Activated naive CD4-positive, alpha-beta T cell treated with anti-CD3 and anti-CD28 coated beads, Interleukin-2, amount 10 ng/mL, durations not matched to agents 7 days and 5 days (primary cell): ENCODE data around the gene IL19.

ENCODE experiments used
- CTCF ChIA-PET: fragments of 350-600 bp; sonication (Branson Sonifier 250); formaldehyde crosslinking; loops from one replicate; lab custom pipeline; 2021; ENCODE audit warnings: antibody characterized with exemption; lab: Charles Lee
- DNase-seq: peaks from one replicate; pipeline ENCODE4 v3.0.0-alpha.2; 2020
- H3K27ac Mint-ChIP-seq: one replicate; pipeline ENCODE4 v1.8.0; 2021; ENCODE audit warnings: mild to moderate bottlenecking, moderate library complexity, mixed read lengths
- H3K27me3 Mint-ChIP-seq: one replicate; pipeline ENCODE4 v1.8.0; 2021; ENCODE audit warnings: mild to moderate bottlenecking, mixed read lengths
- H3K36me3 Mint-ChIP-seq: one replicate; pipeline ENCODE4 v1.8.0; 2021; ENCODE audit warnings: mixed read lengths
- H3K4me1 Mint-ChIP-seq: one replicate; pipeline ENCODE4 v1.8.0; 2021; ENCODE audit warnings: mixed read lengths
- H3K4me3 Mint-ChIP-seq: one replicate; pipeline ENCODE4 v1.8.0; 2021; ENCODE audit warnings: mild to moderate bottlenecking, moderate library complexity, mixed read lengths
- H3K9me3 Mint-ChIP-seq: one replicate; pipeline ENCODE4 v1.8.0; 2021; ENCODE audit warnings: mixed read lengths

The IL19 gene

DNA sequence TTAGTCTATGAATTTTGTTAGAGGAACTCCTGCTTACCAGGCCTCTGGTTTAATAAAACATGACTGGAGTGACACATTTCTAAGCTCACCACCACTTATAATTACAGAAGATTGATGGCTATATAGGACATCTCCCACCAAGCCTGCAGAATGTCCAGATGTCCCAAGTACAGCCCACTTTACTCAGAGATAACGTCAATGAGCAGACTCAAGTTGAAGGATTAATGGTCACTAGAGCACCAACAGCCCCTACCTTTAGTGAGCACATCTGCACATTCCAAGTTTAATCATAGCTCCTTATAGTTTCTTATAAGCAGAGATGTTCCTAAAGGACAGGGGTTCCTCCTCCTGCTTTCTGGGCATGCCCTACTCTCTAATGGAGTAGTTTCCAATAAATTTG, 57.5 kb downstream of the IL19 start:
- H3K27me3 Mint-ChIP-seq = peaks cover 17% of the 10 kb centered on the region
- DNase-seq = no peak
- H3K9me3 Mint-ChIP-seq = no peaks in the 10 kb centered on the region
- H3K36me3 Mint-ChIP-seq = no peaks in the 10 kb centered on the region
- CTCF ChIA-PET = no interaction called here
- H3K4me1 Mint-ChIP-seq = peaks cover 59% of the 10 kb centered on the region
- no peak overlapping the region for H3K4me3 Mint-ChIP-seq
- H3K27ac Mint-ChIP-seq = no peak overlapping the region

GRCh38 chr1:206828765-206829164, 58.2 kb downstream of the IL19 start:
- no peaks in the 10 kb centered on the region for H3K36me3 Mint-ChIP-seq
- CTCF ChIA-PET = interaction anchor here (0.6 to 1.1 kb wide), 4 partner anchors 11 to 94 kb away, joined by 3 to 5 read pairs (median 4); no protein-coding TSS in a partner anchor
- H3K9me3 Mint-ChIP-seq = no peaks in the 10 kb centered on the region
- H3K4me3 Mint-ChIP-seq = no peak overlapping the region
- DNase-seq = no peak
- H3K27me3 Mint-ChIP-seq = peaks cover 23% of the 10 kb centered on the region
- peak overlapping the region; percentile 88 for H3K27ac Mint-ChIP-seq
- H3K4me1 Mint-ChIP-seq = peaks cover 66% of the 10 kb centered on the region

DNA sequence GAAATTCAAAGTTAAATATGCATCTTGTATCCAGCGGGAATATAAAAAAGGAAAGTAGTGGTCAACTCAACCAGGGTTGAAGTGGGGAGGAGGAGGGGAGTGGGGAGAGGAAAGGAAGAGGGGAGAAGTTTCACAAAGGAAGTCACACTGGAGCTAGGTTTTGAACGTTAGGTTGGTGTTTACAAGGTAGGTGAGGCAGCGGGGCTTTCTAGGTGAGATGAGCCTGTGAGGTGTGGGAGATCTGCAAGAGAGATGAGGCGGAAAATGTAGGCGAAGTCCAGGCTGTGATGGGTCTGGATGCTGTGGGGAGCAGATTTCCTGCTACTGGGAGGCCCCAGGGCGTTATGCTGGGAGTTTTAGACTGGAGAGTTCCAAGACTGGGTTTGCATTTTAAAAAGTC, 58.7 kb downstream of the IL19 start:
- CTCF ChIA-PET = interaction anchor here (0.6 to 1.1 kb wide), 4 partner anchors 12 to 94 kb away, joined by 3 to 5 read pairs (median 4); no protein-coding TSS in a partner anchor
- Mint-ChIP-seq H3K27ac (peak overlapping the region; percentile 88), H3K27me3 (peaks cover 28% of the 10 kb centered on the region), H3K36me3 (no peaks in the 10 kb centered on the region), H3K4me3 (peak overlapping the region; percentile 32), H3K9me3 (no peaks in the 10 kb centered on the region), H3K4me1 (peaks cover 66% of the 10 kb centered on the region)
- peak; percentile 51 for DNase-seq

DNA sequence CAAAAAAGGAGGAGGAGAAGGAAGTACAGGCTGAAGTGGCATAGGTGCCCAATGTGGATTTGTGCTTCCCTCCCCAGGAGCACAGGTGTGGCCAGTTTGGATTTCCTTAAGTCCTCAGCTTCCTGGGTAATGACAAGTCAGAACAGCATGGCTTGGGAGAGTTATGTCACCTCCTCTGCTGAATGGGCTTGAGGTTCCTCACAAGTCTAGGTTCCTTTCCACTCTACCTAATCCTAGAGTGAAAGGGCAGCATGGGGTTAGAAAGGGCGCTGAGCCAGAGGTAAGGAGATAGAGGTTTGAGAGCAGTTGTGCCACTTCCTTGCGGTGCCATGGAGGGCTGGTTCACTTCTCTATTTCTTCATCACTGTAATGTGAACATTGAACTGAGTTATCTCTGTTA, 59.3 kb downstream of the IL19 start:
- H3K4me1 Mint-ChIP-seq = peaks cover 65% of the 10 kb centered on the region
- peak overlapping the region; percentile 88 for H3K27ac Mint-ChIP-seq
- peaks cover 34% of the 10 kb centered on the region for H3K27me3 Mint-ChIP-seq
- no peak overlapping the region for H3K4me3 Mint-ChIP-seq
- H3K9me3 Mint-ChIP-seq = no peaks in the 10 kb centered on the region
- CTCF ChIA-PET = interaction anchor here (0.6 to 1.1 kb wide), 5 partner anchors 13 to 707 kb away, joined by 3 to 5 read pairs (median 4); no protein-coding TSS in a partner anchor
- DNase-seq = peak; percentile 29
- H3K36me3 Mint-ChIP-seq = no peaks in the 10 kb centered on the region

DNA sequence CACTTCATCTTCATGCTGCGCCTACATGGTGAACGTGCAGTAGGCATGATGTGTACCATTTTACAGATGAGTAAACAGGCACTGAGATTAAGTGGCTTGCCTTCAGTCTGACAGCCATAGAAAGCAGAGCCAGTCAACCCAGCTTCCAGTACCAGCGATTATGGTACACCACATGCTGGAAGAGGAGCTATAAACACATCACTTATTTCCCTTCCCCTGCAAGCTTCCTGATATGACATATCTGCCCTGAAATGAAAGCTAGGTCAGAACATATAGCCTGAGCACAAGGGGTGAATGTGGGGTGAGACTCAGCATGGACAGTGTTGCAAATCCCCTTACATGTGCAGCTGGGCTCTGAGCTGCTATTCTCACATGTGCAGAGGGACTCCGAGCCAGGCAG, 61.1 kb downstream of the IL19 start:
- H3K27me3 Mint-ChIP-seq = peaks cover 41% of the 10 kb centered on the region
- H3K4me1 Mint-ChIP-seq = peaks cover 60% of the 10 kb centered on the region
- H3K27ac Mint-ChIP-seq = no peak overlapping the region
- no peak for DNase-seq
- H3K36me3 Mint-ChIP-seq = no peaks in the 10 kb centered on the region
- CTCF ChIA-PET = interaction anchor here (0.7 to 2.5 kb wide), 7 partner anchors 23 to 168 kb away, joined by 3 to 7 read pairs (median 3); no protein-coding TSS in a partner anchor
- no peak overlapping the region for H3K4me3 Mint-ChIP-seq
- no peaks in the 10 kb centered on the region for H3K9me3 Mint-ChIP-seq

- H3K27ac Mint-ChIP-seq = no peak overlapping the region
- no peak for DNase-seq
- H3K4me3 Mint-ChIP-seq = no peak overlapping the region
- no peaks in the 10 kb centered on the region for H3K9me3 Mint-ChIP-seq
- H3K27me3 Mint-ChIP-seq = peaks cover 48% of the 10 kb centered on the region
- H3K36me3 Mint-ChIP-seq = no peaks in the 10 kb centered on the region
- CTCF ChIA-PET = interaction anchor here (0.5 to 2.5 kb wide), 6 partner anchors 23 to 169 kb away, joined by 3 to 7 read pairs (median 4); no protein-coding TSS in a partner anchor
- H3K4me1 Mint-ChIP-seq = peaks cover 60% of the 10 kb centered on the region
Measured at GRCh38 chr1:206832352-206832880, 61.8 kb downstream of the IL19 start.

DNA sequence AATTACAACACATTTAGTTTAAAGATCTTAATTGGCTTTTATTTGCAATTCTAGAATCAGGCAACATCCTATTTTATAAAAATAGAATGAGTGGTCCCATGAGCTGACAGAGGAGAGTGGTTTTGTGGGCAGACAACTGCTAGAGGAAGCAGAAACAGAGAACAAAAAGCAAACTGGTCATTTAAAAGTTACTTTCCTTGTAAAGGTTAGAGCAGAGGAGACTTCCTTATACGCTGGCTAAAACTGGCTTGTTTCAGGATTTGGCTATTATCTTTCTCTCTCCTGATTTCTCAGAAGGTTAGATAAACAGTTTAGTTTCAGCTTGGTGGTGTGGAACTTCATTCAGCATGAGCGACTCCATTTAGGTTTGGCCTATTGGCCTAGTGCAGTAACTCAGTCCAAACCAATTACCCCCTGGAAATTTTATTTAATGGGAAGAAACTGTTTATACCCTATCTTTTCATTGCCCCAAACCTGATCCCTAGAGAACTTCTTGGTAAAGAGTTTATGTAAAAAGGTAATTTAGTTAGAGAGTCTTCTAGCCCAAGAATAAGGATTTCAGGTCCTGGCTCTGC, 62.6 kb downstream of the IL19 start:
- H3K27ac Mint-ChIP-seq = no peak overlapping the region
- no peaks in the 10 kb centered on the region for H3K36me3 Mint-ChIP-seq
- CTCF ChIA-PET = interaction anchor here (0.5 to 2.5 kb wide), 3 partner anchors 24 to 79 kb away, joined by 4 to 7 read pairs (median 5); no protein-coding TSS in a partner anchor
- H3K4me3 Mint-ChIP-seq = no peak overlapping the region
- H3K9me3 Mint-ChIP-seq = no peaks in the 10 kb centered on the region
- H3K4me1 Mint-ChIP-seq = peaks cover 54% of the 10 kb centered on the region
- no peak for DNase-seq
- peaks cover 53% of the 10 kb centered on the region for H3K27me3 Mint-ChIP-seq

- H3K36me3 Mint-ChIP-seq = no peaks in the 10 kb centered on the region
- CTCF ChIA-PET = interaction anchor here (2.5 kb wide), 1 partner anchor 25 kb away, joined by 7 read pairs; no protein-coding TSS in a partner anchor
- no peak overlapping the region for H3K27ac Mint-ChIP-seq
- no peak overlapping the region for H3K4me3 Mint-ChIP-seq
- H3K4me1 Mint-ChIP-seq = peaks cover 48% of the 10 kb centered on the region
- no peaks in the 10 kb centered on the region for H3K9me3 Mint-ChIP-seq
- H3K27me3 Mint-ChIP-seq = peaks cover 58% of the 10 kb centered on the region
- DNase-seq = no peak
Measured at GRCh38 chr1:206833801-206834200, 63.2 kb downstream of the IL19 start.

DNA sequence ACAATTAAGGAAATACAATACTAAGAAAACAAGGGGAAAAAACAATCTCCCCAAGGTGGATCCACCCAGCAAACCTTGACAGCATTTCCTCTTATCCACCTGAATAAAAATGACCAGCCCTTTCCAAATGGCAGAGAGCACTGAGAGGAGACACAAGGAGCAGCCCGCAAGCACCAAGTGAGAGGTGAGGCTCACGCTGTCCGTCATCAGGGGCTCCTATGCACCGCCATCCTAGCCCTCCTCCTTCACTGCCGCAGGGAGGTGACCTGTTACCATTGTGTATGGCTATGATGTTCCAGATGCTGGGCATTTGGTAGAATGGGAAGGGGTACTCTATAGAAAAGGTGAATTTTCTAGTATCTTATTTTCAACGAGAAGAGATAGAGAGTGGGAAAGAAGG, 63.6 kb downstream of the IL19 start:
- peaks cover 44% of the 10 kb centered on the region for H3K4me1 Mint-ChIP-seq
- no peaks in the 10 kb centered on the region for H3K36me3 Mint-ChIP-seq
- no peaks in the 10 kb centered on the region for H3K9me3 Mint-ChIP-seq
- CTCF ChIA-PET = interaction anchor here (2.5 kb wide), 1 partner anchor 25 kb away, joined by 7 read pairs; no protein-coding TSS in a partner anchor
- H3K27ac Mint-ChIP-seq = no peak overlapping the region
- H3K4me3 Mint-ChIP-seq = no peak overlapping the region
- H3K27me3 Mint-ChIP-seq = peaks cover 62% of the 10 kb centered on the region
- DNase-seq = no peak

GRCh38 chr1:206834711-206835110, 64.1 kb downstream of the IL19 start:
- Mint-ChIP-seq H3K9me3 (no peaks in the 10 kb centered on the region), H3K4me3 (no peak overlapping the region), H3K27ac (no peak overlapping the region), H3K4me1 (peaks cover 39% of the 10 kb centered on the region), H3K36me3 (no peaks in the 10 kb centered on the region), H3K27me3 (peaks cover 67% of the 10 kb centered on the region)
- CTCF ChIA-PET = interaction anchor here (0.6 to 2.4 kb wide), 5 partner anchors 12 to 172 kb away, joined by 3 to 10 read pairs (median 3); no protein-coding TSS in a partner anchor
- DNase-seq = no peak

DNA sequence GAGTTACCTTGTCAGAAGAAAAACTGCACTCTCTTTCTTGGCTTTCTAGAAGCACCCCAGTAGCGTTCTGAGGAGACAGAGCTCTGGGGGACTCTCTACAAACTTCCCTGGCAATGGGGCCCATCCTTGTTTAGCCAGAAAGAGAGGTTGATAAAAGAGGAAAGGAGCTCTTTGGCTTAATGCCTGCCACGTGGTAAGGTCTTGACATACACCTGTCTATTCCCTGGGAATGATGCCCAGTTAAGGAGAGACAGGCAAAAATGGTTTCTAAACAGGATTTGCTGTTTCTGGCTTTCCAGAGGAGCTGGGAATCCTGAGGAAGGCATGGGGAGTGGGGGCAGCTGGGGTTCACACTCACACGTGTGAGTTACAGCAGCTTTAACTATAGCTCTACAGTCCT, 64.6 kb downstream of the IL19 start:
- H3K4me1 Mint-ChIP-seq = peaks cover 34% of the 10 kb centered on the region
- no peaks in the 10 kb centered on the region for H3K9me3 Mint-ChIP-seq
- CTCF ChIA-PET = interaction anchor here (0.6 to 2.4 kb wide), 6 partner anchors 12 to 172 kb away, joined by 3 to 10 read pairs (median 3); no protein-coding TSS in a partner anchor
- no peak overlapping the region for H3K4me3 Mint-ChIP-seq
- H3K27ac Mint-ChIP-seq = no peak overlapping the region
- DNase-seq = no peak
- no peaks in the 10 kb centered on the region for H3K36me3 Mint-ChIP-seq
- peaks cover 71% of the 10 kb centered on the region for H3K27me3 Mint-ChIP-seq

DNA sequence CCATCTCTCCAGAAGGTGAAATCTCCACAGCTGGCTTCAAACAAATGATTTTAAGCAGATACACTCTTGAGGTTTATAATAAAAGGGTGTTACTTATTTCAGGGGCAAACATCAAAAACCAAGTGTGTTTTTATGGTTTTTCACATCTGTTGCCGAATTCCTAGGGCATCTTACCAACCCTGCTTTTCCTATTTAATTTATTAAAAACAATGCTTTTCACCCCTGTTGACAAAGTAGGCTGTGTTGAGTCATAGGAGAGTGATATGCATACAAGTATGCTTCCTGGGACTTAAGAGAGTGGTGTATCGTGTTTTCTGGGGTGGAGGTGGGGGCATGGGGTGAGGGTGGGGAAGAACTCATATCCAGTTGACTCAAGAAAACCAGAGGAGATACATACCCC, 65.5 kb downstream of the IL19 start:
- Mint-ChIP-seq H3K36me3 (no peaks in the 10 kb centered on the region), H3K27ac (no peak overlapping the region), H3K4me1 (peaks cover 28% of the 10 kb centered on the region), H3K27me3 (peaks cover 78% of the 10 kb centered on the region), H3K4me3 (no peak overlapping the region), H3K9me3 (no peaks in the 10 kb centered on the region)
- no peak for DNase-seq
- CTCF ChIA-PET = interaction anchor here (1.1 to 2.4 kb wide), 4 partner anchors 11 to 109 kb away, joined by 3 to 10 read pairs (median 5); no protein-coding TSS in a partner anchor

DNA sequence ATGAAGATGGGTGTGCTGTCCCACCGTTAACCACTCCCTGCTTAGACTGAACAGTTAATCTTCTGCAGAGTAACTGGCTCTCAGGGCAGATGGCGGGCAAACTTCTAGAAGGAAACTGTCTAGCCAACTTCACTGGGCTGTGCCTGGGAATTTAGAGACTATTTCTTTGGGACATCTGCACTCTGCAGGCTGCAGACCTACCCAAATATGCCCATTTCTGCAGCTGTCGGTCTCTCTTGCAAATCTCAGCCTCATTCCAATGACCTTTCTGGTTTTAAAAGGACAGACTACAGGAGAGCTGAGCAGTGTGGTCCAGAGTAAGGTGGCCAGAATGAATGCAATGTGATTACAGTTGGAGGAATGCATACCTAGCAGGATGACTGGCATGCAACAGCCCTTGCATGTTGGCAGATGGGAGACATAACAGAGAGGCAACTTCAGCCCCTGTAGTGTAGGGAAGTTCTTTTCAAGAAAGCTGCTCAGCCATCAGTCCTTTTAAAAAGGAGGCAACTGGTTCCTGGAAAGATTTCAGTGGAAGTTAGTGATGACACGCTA, 68.5 kb downstream of the IL19 start:
- Mint-ChIP-seq H3K27ac (no peak overlapping the region), H3K27me3 (peaks cover 64% of the 10 kb centered on the region), H3K4me3 (no peak overlapping the region), H3K36me3 (no peaks in the 10 kb centered on the region), H3K4me1 (peaks cover 3% of the 10 kb centered on the region), H3K9me3 (no peaks in the 10 kb centered on the region)
- CTCF ChIA-PET = interaction anchor here (2.0 kb wide), 1 partner anchor 113 kb away, joined by 5 read pairs; no protein-coding TSS in a partner anchor
- DNase-seq = no peak

- Mint-ChIP-seq H3K9me3 (no peaks in the 10 kb centered on the region), H3K4me3 (no peak overlapping the region), H3K36me3 (no peaks in the 10 kb centered on the region), H3K4me1 (no peaks in the 10 kb centered on the region), H3K27me3 (peaks cover 56% of the 10 kb centered on the region), H3K27ac (no peak overlapping the region)
- DNase-seq = no peak
- CTCF ChIA-PET = no interaction called here
Measured at GRCh38 chr1:206839857-206840256, 69.3 kb downstream of the IL19 start.
